MM.1S (cell line): Measurements from ENCODE around the gene FARP2.

Experiments used
- EZH2 ChIP-seq: fragments of 300-600 bp; sonication (generic); optimal IDR thresholded peaks from 2 replicates; pipeline ENCODE3; 2017; ENCODE audit warnings: low read depth, mild to moderate bottlenecking, antibody characterized with exemption, low read length, mixed read lengths
- EZH2phosphoT487 ChIP-seq: fragments of 300-600 bp; sonication (generic); IDR thresholded peaks from 2 replicates; pipeline ENCODE4 v1.6.1; 2018; ENCODE audit warnings: antibody characterized with exemption, low read length
- TF ChIP-seq, protein P1 (sequence below): fragments of 300-600 bp; sonication (generic); IDR thresholded peaks from 2 replicates; pipeline ENCODE4 v1.5.1; 2016; ENCODE audit warnings: antibody characterized with exemption, low read length, mixed read lengths

DNA sequence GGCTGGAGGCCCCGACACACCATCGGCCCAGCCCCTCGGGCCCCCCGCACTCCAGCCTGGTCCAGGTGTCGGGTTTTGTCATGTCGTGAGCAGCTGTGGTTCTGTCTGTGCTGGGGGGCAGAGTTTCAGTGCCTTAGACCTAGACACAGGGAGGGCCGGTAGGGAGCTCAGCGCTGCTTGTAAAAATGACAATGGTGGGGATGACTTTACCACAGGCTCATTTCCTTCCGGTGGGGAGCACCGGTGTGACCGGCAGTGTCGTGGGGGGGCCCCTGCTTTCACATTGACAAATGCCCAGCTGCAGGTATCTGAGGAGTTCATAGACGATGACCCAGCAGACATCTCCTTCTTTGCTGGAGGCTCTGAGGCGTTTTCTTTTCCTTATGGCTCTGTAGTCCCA, 85.4 kb downstream of the FARP2 start:
- TF ChIP-seq, protein P1, sequence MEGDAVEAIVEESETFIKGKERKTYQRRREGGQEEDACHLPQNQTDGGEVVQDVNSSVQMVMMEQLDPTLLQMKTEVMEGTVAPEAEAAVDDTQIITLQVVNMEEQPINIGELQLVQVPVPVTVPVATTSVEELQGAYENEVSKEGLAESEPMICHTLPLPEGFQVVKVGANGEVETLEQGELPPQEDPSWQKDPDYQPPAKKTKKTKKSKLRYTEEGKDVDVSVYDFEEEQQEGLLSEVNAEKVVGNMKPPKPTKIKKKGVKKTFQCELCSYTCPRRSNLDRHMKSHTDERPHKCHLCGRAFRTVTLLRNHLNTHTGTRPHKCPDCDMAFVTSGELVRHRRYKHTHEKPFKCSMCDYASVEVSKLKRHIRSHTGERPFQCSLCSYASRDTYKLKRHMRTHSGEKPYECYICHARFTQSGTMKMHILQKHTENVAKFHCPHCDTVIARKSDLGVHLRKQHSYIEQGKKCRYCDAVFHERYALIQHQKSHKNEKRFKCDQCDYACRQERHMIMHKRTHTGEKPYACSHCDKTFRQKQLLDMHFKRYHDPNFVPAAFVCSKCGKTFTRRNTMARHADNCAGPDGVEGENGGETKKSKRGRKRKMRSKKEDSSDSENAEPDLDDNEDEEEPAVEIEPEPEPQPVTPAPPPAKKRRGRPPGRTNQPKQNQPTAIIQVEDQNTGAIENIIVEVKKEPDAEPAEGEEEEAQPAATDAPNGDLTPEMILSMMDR: no peak
- TF ChIP-seq EZH2 (no peak), EZH2phosphoT487 (no peak)
